GM10266 (cell line): Measurements from ENCODE around the gene NAV2.

Experiments used
- DNase-seq: peaks from one replicate; pipeline ENCODE4 v3.0.0; 2012; ENCODE audit errors: extremely low spot score
- CTCF ChIP-seq: IDR thresholded peaks from 2 replicates; pipeline ENCODE4 v1.5.1; 2012; ENCODE audit warnings: mild to moderate bottlenecking, low read depth; ENCODE audit not compliant: control insufficient read depth, insufficient read depth; ENCODE audit errors: missing control alignments

Gene NAV2, protein sequence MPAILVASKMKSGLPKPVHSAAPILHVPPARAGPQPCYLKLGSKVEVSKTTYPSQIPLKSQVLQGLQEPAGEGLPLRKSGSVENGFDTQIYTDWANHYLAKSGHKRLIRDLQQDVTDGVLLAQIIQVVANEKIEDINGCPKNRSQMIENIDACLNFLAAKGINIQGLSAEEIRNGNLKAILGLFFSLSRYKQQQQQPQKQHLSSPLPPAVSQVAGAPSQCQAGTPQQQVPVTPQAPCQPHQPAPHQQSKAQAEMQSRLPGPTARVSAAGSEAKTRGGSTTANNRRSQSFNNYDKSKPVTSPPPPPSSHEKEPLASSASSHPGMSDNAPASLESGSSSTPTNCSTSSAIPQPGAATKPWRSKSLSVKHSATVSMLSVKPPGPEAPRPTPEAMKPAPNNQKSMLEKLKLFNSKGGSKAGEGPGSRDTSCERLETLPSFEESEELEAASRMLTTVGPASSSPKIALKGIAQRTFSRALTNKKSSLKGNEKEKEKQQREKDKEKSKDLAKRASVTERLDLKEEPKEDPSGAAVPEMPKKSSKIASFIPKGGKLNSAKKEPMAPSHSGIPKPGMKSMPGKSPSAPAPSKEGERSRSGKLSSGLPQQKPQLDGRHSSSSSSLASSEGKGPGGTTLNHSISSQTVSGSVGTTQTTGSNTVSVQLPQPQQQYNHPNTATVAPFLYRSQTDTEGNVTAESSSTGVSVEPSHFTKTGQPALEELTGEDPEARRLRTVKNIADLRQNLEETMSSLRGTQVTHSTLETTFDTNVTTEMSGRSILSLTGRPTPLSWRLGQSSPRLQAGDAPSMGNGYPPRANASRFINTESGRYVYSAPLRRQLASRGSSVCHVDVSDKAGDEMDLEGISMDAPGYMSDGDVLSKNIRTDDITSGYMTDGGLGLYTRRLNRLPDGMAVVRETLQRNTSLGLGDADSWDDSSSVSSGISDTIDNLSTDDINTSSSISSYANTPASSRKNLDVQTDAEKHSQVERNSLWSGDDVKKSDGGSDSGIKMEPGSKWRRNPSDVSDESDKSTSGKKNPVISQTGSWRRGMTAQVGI (N-terminal part only)

GRCh38 chr11:19712281-19713195 lies at the start of gene NAV2:
NAV2 (plus strand) TSS chr11:19712837; CDS start chr11:19713696, 859 bp downstream.
- TF ChIP-seq CTCF, result no peak
- DNase-seq, result peak; percentile 93

GRCh38 chr11:19663206-19663605 lies 49.4 kb upstream of the NAV2 start:
- no peak for DNase-seq
- no peak for TF ChIP-seq CTCF

GRCh38 chr11:19664886-19665548 lies 47.6 kb upstream of the NAV2 start:
- no peak for DNase-seq
- no peak for TF ChIP-seq CTCF

- TF ChIP-seq CTCF, result no peak
- no peak for DNase-seq
Measured at GRCh38 chr11:19666951-19667350, 45.7 kb upstream of the NAV2 start.

DNA sequence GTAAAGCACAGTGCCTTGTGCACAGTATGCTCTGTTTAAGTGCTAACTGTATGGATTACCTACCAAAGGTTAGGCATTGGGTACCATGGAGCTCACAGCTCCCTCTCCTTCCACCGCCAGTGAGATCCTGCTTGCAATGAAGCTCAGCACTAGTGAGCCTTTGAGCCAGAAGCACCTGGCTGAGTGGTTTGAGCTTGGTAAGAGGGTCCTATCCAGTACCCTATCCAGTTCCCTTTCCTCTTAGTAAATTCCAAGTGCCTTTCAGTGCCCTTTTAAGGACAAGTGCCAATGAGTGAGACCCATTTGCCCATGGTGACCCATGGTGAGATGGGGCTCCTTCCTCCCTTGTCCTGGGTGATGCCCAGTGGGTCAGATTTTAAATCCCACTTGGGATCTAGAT lies 43.1 kb upstream of the NAV2 start:
- TF ChIP-seq CTCF, result no peak
- no peak for DNase-seq
